Activated T-cell treated with anti-CD3 and anti-CD28 coated beads for 4 hours (primary cell): ENCODE results near the gene BCL11A.

Source experiments
- DNase-seq: peaks from one replicate; pipeline ENCODE4 v3.0.0-alpha.2; 2020

The BCL11A gene

DNA sequence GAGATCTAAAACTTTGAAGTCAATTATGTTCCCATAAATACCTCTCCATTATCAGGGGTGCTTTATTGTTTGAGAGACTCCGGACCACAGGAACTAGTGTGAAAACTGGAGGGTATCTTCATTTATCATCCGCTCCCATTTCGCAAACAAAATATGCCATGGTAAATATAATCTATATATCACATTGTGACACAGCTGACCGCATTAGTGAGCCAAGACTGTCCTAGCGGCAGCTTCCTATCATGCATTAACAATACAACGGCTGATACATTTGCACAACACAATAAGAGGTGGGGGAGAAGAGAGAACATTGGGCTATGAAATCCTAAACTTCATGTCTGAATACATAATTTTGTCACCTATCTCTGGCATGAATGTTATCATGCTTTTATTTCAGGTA, 29.5 kb downstream of the BCL11A start:
- no peak for DNase-seq

- DNase-seq, result no peak
Observed at GRCh38 chr2:60522462-60522861, 31.0 kb downstream of the BCL11A start.

GRCh38 chr2:60521626-60522025, 31.8 kb downstream of the BCL11A start:
- no peak for DNase-seq

DNA sequence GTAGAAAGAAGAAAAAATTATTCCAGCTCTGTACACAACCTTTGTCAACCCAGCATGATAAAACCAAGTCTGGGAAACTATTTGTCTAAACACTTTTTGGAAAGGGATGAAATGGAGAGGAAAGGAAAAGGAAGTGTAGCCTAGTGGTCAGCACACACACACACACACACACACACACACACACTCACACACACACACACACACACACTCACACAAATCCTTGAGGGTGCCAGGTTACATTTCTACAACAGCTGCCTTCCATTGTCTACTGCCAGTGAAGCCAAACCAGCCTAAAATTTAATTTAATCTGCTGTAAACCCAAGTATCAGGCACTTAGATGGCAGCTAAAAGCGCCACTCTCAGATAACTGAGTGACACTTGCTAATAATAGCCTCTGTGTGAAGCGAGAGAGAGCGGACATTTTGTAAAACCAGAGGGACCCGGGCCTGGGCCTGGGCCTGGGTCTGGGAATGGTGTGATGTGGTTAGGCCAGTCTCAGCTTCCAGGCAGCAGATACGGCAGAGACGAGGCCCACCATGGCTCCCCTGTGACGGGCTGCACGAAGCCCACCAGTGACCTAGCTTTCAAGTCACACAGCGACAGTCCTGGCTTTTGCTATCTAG, 32.4 kb downstream of the BCL11A start:
- no peak for DNase-seq

DNA sequence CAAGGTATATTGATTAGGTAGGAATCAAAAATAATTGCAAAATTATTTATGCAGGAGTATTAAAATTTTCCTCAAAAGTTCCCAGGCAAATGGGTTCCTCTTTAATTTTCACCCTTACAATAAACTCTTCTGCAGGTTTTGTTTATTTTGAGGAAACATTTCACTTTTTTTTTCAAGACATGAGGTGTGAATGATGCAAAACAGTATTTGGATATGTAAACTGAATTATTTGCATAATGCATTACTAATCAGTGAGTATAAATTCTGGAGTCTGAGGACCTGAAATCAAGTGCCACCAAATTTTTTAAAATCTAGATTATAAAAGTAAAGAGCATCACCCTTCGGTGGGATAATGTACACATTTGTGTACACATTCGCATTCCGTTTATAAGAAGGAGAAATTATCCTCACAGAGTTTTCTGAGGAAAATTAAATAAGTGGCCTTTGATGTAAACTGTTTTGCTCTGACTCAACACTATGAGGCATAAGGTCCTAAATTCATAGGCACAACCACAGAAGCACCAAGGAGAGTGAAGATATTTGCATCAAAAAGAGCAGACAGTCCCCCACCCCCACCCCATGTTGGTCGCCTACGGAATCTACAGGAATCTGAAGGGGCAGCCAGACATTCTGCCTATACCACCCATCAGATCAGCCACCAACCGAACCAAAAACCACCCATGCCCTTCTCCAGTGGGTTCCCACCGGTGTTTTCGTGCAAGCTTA, 33.1 kb downstream of the BCL11A start:
- no peak for DNase-seq

GRCh38 chr2:60519231-60519863, 34.1 kb downstream of the BCL11A start:
- no peak for DNase-seq

DNA sequence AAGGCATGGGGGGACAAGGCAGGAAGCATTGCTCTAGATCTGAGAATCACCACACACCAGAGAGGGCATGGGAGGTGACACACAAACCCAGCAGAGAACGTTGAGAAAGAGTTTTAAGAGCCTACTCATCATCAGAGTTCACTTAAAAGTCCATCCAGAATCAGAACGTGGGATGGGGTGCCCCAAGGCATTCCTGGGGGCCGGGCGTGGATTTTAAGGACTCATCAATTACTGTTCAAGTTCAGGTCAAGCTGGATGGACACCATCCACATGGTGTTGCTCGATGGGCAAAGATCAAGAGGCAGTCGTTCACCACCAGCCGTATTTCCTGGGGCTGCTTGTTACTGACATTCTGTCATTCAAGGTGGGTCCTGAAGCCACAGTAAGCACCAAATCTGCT, 34.9 kb downstream of the BCL11A start:
- DNase-seq, result no peak

DNA sequence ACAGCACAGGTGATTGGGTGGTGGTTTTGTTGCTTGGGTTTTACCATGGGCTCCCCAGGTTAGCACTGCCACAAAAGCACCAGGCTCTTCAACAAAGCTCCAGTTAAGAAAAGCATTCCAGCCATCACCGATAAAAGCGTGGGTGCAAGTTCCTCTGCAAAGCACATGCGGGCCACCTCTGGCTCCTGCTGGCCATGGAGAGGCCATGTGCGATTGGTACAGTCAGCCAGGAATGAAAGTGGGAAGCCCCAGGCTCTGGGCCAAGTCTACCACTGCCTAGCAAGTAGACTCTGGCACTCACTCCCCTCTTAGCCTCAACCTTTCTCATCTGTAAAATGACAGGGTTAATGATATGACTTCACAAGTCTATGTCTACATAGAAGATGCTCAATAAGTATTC, 36.0 kb downstream of the BCL11A start:
- DNase-seq, result no peak

DNA sequence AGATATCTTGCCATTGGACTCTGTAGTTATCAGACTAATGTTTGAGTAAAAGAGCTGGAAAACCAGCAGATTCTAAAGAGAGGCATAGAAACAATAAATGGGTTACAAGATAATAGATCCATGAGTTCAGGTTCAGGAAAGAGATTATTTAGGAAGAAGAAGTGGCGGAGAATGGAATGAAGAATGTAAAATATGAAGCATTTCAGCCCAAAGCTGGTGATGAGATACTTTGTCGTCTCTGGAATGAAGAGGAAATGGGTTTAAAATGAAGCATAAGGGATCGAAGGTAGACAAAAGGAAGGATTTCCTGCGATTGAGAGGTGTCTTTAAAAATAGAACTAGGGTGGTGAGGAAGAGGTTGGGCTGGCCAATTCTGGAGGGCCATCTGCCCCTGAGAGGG, 36.6 kb downstream of the BCL11A start:
- DNase-seq, result no peak

DNA sequence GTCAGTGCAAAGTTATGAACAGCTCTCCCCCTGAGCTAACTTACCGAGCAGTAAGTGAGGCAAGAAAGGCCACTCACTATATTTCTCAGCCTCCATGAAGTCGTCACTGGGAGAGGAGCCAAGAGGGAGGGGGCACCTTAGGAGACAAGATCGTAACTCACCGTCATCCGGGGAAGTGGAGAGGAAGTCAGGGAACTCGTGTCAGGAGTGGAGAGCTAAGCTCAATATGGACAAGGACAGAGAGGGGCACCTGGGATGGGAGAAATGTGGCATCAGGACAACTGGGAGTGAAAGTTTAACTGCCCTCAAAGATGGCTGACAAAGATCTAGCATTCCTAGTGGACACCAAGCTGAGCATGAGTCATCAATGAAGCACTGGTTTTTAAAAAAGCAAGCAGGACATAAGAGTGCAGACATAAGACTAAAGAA, 37.1 kb downstream of the BCL11A start:
- no peak for DNase-seq

DNA sequence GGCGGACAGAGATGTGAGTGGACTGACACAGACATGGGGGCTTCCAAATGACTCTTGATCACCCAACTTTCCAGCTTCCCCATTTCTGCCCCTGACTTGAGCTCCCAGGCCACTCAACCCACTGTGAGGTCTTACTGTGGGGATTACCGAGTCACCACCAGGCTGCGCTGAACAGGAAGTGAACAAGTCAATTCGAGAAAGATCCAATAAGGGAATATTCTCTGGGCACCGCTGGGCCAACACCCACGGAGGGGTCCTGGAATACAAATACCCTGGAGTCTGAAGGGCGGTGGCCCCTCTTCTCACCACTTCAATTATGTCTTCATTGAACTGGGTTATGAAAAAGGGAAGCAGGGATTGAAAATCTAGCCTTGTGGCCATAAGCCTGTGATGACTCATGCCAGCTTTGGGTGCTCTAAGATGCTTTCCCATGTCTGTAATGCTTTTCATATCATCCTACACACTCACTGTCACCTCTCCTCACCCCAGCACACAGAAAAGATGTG, 37.7 kb downstream of the BCL11A start:
- no peak for DNase-seq

- DNase-seq, result no peak
Observed at GRCh38 chr2:60513996-60514395, 39.5 kb downstream of the BCL11A start.

DNA sequence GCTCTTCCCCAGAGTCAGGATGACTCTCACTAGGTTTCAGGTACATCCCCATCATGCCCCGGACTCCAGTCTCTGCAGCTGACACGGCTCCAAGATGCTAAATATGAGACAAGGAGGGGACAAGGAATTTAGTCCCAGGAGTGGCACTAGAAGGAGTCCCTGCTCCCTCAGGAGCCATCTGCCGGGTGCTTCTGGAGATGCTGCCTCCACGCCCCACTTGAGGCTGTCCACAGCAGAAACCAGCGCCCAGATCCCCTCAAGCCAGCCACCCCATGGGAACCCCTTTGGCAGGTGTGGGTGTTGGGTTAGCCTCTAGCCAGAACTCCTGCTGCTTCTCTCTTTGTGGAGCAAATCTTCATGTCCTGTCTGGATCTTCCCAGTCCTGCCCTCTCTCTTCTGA, 40.3 kb downstream of the BCL11A start:
- DNase-seq, result no peak

DNA sequence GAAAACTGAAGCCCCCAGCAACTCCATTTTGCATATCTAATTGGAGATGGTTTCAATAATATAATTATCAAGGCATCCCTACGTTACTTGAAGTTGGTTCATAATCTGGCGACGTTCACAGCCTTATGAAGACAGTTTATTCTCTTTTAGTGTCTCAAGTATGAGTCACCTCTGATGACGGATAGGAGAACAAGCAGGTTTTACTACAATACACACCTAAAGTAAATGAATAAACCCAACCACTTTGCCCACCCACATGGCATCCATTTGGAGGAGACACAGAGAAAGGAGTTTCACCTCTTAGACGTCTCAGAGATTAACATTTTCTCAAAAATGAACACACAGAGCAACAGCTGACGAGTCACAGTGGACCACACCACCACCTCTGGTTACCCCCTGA, 40.8 kb downstream of the BCL11A start:
- no peak for DNase-seq

GRCh38 chr2:60512062-60512622, 41.3 kb downstream of the BCL11A start:
- no peak for DNase-seq

- DNase-seq, result no peak
Observed at GRCh38 chr2:60510713-60511112, 42.7 kb downstream of the BCL11A start.

DNA sequence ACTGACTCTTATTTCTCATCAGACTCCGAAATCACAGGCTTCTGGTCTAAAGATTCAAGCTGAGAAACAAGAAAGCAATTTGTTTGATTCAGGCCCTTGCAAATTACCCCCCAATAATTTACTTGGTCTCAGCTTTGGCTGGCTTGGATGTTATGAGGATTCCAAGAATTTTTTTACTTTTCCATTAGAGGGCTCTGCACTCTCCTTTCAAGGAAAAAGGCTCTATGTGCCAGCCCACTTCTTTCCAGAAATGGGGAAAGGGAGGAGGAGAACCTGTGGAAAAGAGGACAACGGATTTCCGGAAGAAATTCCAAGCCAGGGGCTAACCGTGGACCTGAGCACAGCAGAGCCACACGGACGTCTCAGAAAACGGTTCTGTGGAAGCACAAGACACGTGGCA, 44.4 kb downstream of the BCL11A start:
- no peak for DNase-seq

- no peak for DNase-seq
Observed at GRCh38 chr2:60508339-60508917, 45.0 kb downstream of the BCL11A start.

DNA sequence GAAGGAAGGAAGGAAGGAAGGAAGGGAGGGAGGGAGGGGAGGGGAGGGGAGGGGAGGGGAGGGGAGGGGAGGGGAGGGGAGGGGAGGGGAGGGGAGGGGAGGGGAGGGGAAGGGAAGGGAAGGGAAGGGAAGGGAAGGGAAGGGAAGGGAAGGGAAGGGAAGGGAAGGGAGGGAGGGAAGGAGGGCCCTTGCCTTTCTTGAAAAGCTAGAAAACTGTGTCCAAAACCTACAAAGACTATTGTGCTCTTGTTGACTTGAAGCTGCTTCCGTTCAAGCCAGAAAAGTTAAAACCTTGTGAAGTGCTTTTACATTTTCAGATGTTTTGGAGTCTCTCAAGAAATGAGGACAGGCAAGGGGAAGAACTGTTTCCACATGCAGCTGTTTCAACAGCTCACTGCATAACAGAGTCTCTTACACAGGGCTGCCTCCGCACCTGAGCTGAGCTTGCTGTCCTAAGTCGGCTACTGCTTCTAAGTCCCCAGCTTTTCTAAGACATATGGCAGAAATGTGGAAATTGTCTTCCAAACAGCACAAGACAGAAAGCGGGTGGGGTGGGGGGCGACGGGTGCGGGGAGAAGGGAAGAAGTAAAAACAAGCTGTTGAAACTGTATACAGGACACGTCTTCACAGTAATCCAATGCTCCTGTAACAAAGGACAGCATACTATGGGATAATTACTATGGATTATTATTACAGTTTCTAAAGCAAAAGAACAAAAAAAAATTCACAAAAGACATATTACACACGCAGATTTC, 46.1 kb downstream of the BCL11A start:
- no peak for DNase-seq

DNA sequence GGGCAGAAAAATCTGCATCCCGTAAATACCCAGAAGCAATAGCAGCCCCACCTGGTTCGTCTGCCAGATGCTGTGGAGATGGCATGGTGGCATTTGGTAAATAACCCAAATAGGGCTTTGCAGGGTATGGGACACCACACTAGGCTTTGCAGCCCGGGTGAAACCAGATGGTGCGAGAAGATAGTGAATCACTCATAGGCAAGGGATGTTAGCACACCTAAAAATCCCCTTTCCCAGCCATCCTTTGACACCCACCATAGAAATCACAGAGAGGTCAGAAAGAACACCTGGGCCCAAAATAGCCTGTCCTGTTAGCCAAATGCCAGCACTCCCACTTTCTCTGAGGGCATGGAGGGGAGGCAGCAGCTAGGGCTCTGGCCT, 47.6 kb downstream of the BCL11A start:
- DNase-seq, result no peak

- no peak for DNase-seq
Observed at GRCh38 chr2:60505240-60505879, 48.1 kb downstream of the BCL11A start.

- no peak for DNase-seq
Observed at GRCh38 chr2:60504049-60504448, 49.4 kb downstream of the BCL11A start.
